Endodermal cell (in vitro differentiated cells): ENCODE data around the gene KLHL9. TPM values are rescaled to one million over a fixed set of nuclear protein-coding genes. Genes with fewer than 3 reads are reported as not detected.
A peak's percentile ranks its signal among the peaks of the same experiment; 100 is the strongest.
"Not testable (repeated sequence)": the region's sequence is repeated elsewhere in the genome, so short reads cannot be mapped to it uniquely, and the experiment has no call there.

ENCODE experiments used
- DNase-seq: peaks from one replicate; pipeline ENCODE4 v3.0.0-alpha.2; 2017
- H3K27ac ChIP-seq: 2 replicates; pipeline ENCODE4 v1.5.1; 2013; ENCODE audit warnings: mild to moderate bottlenecking, low read depth, low read length, moderate library complexity
- H3K27me3 ChIP-seq: 2 replicates; pipeline ENCODE4 v1.6.1; 2013; ENCODE audit warnings: mild to moderate bottlenecking, low read length, moderate library complexity; ENCODE audit not compliant: insufficient read depth, control insufficient read depth, poor library complexity, severe bottlenecking
- H3K36me3 ChIP-seq: 2 replicates; pipeline ENCODE4 v1.7.0; 2013; ENCODE audit warnings: mild to moderate bottlenecking, low read length, moderate library complexity; ENCODE audit not compliant: control insufficient read depth, insufficient read depth
- H3K4me1 ChIP-seq: one replicate; pipeline ENCODE4 v1.7.0; 2013; ENCODE audit warnings: low read length; ENCODE audit not compliant: control insufficient read depth, insufficient read depth
- H3K4me3 ChIP-seq: 2 replicates; pipeline ENCODE4 v1.5.1; 2013; ENCODE audit warnings: mild to moderate bottlenecking, low read length, moderate library complexity
- H3K9ac ChIP-seq: 2 replicates; pipeline ENCODE4 v1.6.1; 2013; ENCODE audit warnings: mild to moderate bottlenecking, low read length, moderate library complexity; ENCODE audit not compliant: poor library complexity, severe bottlenecking; ENCODE audit errors: extremely low read depth
- H3K9me3 ChIP-seq: 2 replicates; pipeline ENCODE4 v1.6.1; 2013; ENCODE audit warnings: mild to moderate bottlenecking, low read length, moderate library complexity; ENCODE audit not compliant: control insufficient read depth
- H3K27ac Mint-ChIP-seq: 2 replicates; pipeline ENCODE4 v1.8.0; 2020; ENCODE audit warnings: mixed read lengths
- H3K27me3 Mint-ChIP-seq: 2 replicates; pipeline ENCODE4 v1.8.0; 2021; ENCODE audit warnings: mild to moderate bottlenecking, mixed read lengths; ENCODE audit not compliant: insufficient read depth
- H3K36me3 Mint-ChIP-seq: 2 replicates; pipeline ENCODE4 v1.8.0; 2020; ENCODE audit warnings: low read depth, mixed read lengths
- H3K4me1 Mint-ChIP-seq: 2 replicates; pipeline ENCODE4 v1.8.0; 2020; ENCODE audit warnings: mixed read lengths
- H3K4me3 Mint-ChIP-seq: 2 replicates; pipeline ENCODE4 v1.8.0; 2020; ENCODE audit warnings: mild to moderate bottlenecking, moderate library complexity, mixed read lengths
- H3K9me3 Mint-ChIP-seq: 2 replicates; pipeline ENCODE4 v1.8.0; 2020; ENCODE audit warnings: mild to moderate bottlenecking, mixed read lengths
- WGBS, 2 experiments: methylation state at CpG; one replicate each; pipeline versions ENCODE4 v1.1.5 to v1.1.7; 2013; ENCODE audit warnings: missing lambda C conversion rate in 2 of 2, mixed read lengths in 1 of 2; ENCODE audit not compliant: insufficient coverage in 1 of 2, insufficient read length in 1 of 2; 5-methylcytosine and 5-hydroxymethylcytosine counted together
- total RNA-seq, 2 donors: library from RNA; stranded (reverse); fragmentation: NEBNext Ultra II Directional in 1 of 2; extraction: Animal tissue kit (Norgen Biotek cat#: 25700) in 1 of 2; gene quantifications; 2 replicates in 1 of 2; 3 replicates in 1 of 2; pipeline ENCODE4 v1.2.1, GENCODE V29; 2021
- TF ChIP-seq, protein P1 (sequence below): fragments of 200-600 bp; sonication (generic); conservative IDR thresholded peaks from 2 replicates; pipeline ENCODE4 v1.5.0; 2021; ENCODE audit warnings: antibody characterized with exemption, mild to moderate bottlenecking

The KLHL9 gene
- total RNA-seq, 2 donors from 2014 or later, result 24.6 to 32.0 TPM

GRCh38 chr9:21381448-21382339, 46.5 kb upstream of the KLHL9 start:
- no peaks in the 10 kb centered on the region for H3K36me3 ChIP-seq
- Mint-ChIP-seq H3K27ac (peak overlapping the region; percentile 29), H3K9me3 (no peaks in the 10 kb centered on the region), H3K4me1 (peaks cover 11% of the 10 kb centered on the region), H3K4me3 (no peak overlapping the region), H3K27me3 (peaks cover 3% of the 10 kb centered on the region), H3K36me3 (no peaks in the 10 kb centered on the region)
- H3K4me1 ChIP-seq, result no peaks in the 10 kb centered on the region
- TF ChIP-seq, protein P1, sequence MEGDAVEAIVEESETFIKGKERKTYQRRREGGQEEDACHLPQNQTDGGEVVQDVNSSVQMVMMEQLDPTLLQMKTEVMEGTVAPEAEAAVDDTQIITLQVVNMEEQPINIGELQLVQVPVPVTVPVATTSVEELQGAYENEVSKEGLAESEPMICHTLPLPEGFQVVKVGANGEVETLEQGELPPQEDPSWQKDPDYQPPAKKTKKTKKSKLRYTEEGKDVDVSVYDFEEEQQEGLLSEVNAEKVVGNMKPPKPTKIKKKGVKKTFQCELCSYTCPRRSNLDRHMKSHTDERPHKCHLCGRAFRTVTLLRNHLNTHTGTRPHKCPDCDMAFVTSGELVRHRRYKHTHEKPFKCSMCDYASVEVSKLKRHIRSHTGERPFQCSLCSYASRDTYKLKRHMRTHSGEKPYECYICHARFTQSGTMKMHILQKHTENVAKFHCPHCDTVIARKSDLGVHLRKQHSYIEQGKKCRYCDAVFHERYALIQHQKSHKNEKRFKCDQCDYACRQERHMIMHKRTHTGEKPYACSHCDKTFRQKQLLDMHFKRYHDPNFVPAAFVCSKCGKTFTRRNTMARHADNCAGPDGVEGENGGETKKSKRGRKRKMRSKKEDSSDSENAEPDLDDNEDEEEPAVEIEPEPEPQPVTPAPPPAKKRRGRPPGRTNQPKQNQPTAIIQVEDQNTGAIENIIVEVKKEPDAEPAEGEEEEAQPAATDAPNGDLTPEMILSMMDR, result no peak
- peak; percentile 80 for DNase-seq
- no peak overlapping the region for H3K9ac ChIP-seq
- 60 to 88% methylated on average over 2 to 5 of the region's 5 CpGs for WGBS, 2 experiments
- no peaks in the 10 kb centered on the region for H3K27me3 ChIP-seq
- no peaks in the 10 kb centered on the region for H3K9me3 ChIP-seq
- no peak overlapping the region for H3K27ac ChIP-seq
- no peak overlapping the region for H3K4me3 ChIP-seq

GRCh38 chr9:21371467-21371866, 36.3 kb upstream of the KLHL9 start:
- H3K27me3 ChIP-seq, H3K27ac Mint-ChIP-seq, H3K27ac ChIP-seq, H3K36me3 ChIP-seq, H3K9me3 ChIP-seq, H3K9ac ChIP-seq, H3K4me3 ChIP-seq, H3K27me3 Mint-ChIP-seq, H3K4me1 ChIP-seq, H3K4me1 Mint-ChIP-seq, H3K36me3 Mint-ChIP-seq, H3K4me3 Mint-ChIP-seq, DNase-seq, H3K9me3 Mint-ChIP-seq: not testable (repeated sequence)
- 83 to 92% methylated on average over 2 to 4 of the region's 4 CpGs for WGBS, 2 experiments

DNA sequence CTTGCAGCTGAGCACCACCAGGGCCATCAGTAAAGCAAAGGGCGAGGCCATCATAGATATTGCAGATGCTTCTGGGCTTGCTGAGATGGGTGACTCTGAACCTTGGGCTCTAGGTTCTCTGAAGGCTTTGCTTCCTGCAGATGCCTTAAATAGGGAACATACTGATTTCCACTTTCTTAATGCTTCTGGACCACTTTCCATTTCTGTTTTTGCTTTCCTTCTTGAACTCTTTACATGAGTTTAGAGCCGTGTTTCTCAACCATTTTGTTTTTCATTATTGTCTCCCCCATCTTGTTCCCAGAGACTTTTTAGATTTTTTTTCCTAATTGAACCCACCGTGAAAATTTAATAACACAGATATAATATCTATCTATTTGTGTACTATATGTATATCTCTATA, 32.8 kb upstream of the KLHL9 start, which contains the start of gene IFNA13:
Gene IFNA13, minus strand, starts transcription at position 101 of the 400 bp plus-strand sequence. Its CDS starts 47 bp downstream, at position 54.
- Mint-ChIP-seq H3K36me3 (no peaks in the 10 kb centered on the region), H3K4me1 (no peaks in the 10 kb centered on the region), H3K4me3 (no peak within 1 kb of the TSS), H3K27me3 (peaks cover 12% of the 10 kb centered on the region), H3K9me3 (no peaks in the 10 kb centered on the region), H3K27ac (no peak within 1 kb of the TSS)
- H3K4me3 ChIP-seq, result no peak within 1 kb of the TSS
- TF ChIP-seq, protein P1, result no peak
- DNase-seq, result no peak
- H3K9ac ChIP-seq, result no peak within 1 kb of the TSS
- no peaks in the 10 kb centered on the region for H3K9me3 ChIP-seq
- H3K27me3 ChIP-seq, result no peaks in the 10 kb centered on the region
- 85 to 100% methylated on average over 2 of the region's 3 CpGs for WGBS, 2 experiments
- H3K4me1 ChIP-seq, result no peaks in the 10 kb centered on the region
- H3K27ac ChIP-seq, result no peak within 1 kb of the TSS
- no peaks in the 10 kb centered on the region for H3K36me3 ChIP-seq

DNA sequence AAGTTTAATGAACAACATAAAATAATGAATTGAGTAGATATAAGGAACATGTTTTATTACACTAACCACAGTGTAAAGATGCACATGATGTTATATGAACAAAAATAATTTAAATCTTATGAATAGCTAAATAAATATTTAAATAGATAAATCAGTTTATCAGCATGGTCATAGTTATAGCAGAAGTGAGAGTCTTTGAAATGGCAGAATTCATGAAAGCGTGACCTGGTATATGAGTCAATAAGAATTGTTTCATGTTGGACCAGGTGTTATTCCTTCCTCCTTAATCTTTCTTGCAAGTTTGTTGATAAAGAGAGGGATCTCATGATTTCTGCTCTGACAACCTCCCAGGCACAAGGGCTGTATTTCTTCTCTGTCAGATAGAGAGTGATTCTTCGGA, 32.0 kb upstream of the KLHL9 start:
- not testable (repeated sequence) for H3K27me3 ChIP-seq, H3K4me1 Mint-ChIP-seq, H3K36me3 Mint-ChIP-seq, H3K9me3 Mint-ChIP-seq, H3K4me3 ChIP-seq, H3K36me3 ChIP-seq, DNase-seq, H3K9me3 ChIP-seq, H3K4me1 ChIP-seq, H3K27ac ChIP-seq, H3K4me3 Mint-ChIP-seq, H3K9ac ChIP-seq, H3K27ac Mint-ChIP-seq
- H3K27me3 Mint-ChIP-seq, result peaks cover 12% of the 10 kb centered on the region
- WGBS, 2 experiments, result 93% methylated on average over 1 of the region's 2 CpGs; no CpG with 5 or more reads in 1 of the 2 experiments
